Mesodermal cell (in vitro differentiated cells): Measurements from ENCODE around the gene WFDC11. TPM values are rescaled to one million over a fixed set of nuclear protein-coding genes. Genes with fewer than 3 reads are reported as not detected.
"Not testable (repeated sequence)": the region's sequence is repeated elsewhere in the genome, so short reads cannot be mapped to it uniquely, and the experiment has no call there.

Source experiments
- H3K27ac ChIP-seq: 2 replicates; pipeline ENCODE4 v1.7.0; 2013; ENCODE audit warnings: mild to moderate bottlenecking, low read depth, low read length, moderate library complexity; ENCODE audit not compliant: severe bottlenecking
- H3K36me3 ChIP-seq: 2 replicates; pipeline ENCODE4 v1.7.1; 2013; ENCODE audit warnings: mild to moderate bottlenecking, low read length, moderate library complexity; ENCODE audit not compliant: control insufficient read depth, insufficient read depth
- H3K4me1 ChIP-seq: one replicate; pipeline ENCODE4 v1.7.1; 2013; ENCODE audit warnings: mild to moderate bottlenecking, low read length; ENCODE audit not compliant: insufficient read depth, control insufficient read depth, poor library complexity, severe bottlenecking
- H3K4me3 ChIP-seq: 2 replicates; pipeline ENCODE4 v1.7.0; 2013; ENCODE audit warnings: low read length, control low read depth, mild to moderate bottlenecking; ENCODE audit not compliant: insufficient read depth, poor library complexity, severe bottlenecking; ENCODE audit errors: extremely low read depth
- H3K9me3 ChIP-seq: 2 replicates; pipeline ENCODE4 v1.7.1; 2013; ENCODE audit warnings: mild to moderate bottlenecking, low read length, moderate library complexity; ENCODE audit not compliant: control insufficient read depth
- WGBS, 2 experiments: methylation state at CpG; one replicate each; pipeline ENCODE4 v1.1.5; 2013; ENCODE audit warnings: missing lambda C conversion rate in 2 of 2; ENCODE audit not compliant: insufficient coverage in 2 of 2; 5-methylcytosine and 5-hydroxymethylcytosine counted together
- polyA plus RNA-seq, 2 experiments: library from polyadenylated mRNA; stranded (reverse); fragments of 50-300 nt; gene quantifications; one replicate each; pipeline ENCODE4 v1.2.3, GENCODE V29; 2013

WFDC11 gene
- polyA plus RNA-seq (2013, experiment 1 of 2): not detected
- polyA plus RNA-seq (2013, experiment 2 of 2): not detected

- Histone ChIP-seq H3K9me3 (no peaks in the 10 kb centered on the region), H3K27ac (no peak within 1 kb of the TSS), H3K36me3 (no peaks in the 10 kb centered on the region), H3K4me3 (no peak within 1 kb of the TSS), H3K4me1 (no peaks in the 10 kb centered on the region)
- no CpG with 5 or more reads among the region's 1 CpG for WGBS, 2 experiments
These were observed at the start of gene WFDC11 for GRCh38 chr20:45670139-45670538. Gene WFDC11 (minus strand): TSS chr20:45670239. CDS start chr20:45650600, 19,639 bp downstream.

GRCh38 chr20:45716141-45716688 is 46.2 kb upstream of the WFDC11 start:
- not testable (repeated sequence) for H3K9me3 ChIP-seq

GRCh38 chr20:45704969-45705637 is 35.1 kb upstream of the WFDC11 start, which contains the start of gene WFDC10B:
Gene WFDC10B (minus strand): TSS chr20:45705019. CDS start chr20:45685992, 19,027 bp downstream.
- Histone ChIP-seq H3K4me3 (no peak within 1 kb of the TSS), H3K36me3 (no peaks in the 10 kb centered on the region), H3K4me1 (no peaks in the 10 kb centered on the region), H3K27ac (no peak within 1 kb of the TSS), H3K9me3 (no peaks in the 10 kb centered on the region)
- 89% methylated on average over 1 of the region's 1 CpG; no CpG with 5 or more reads in 1 of the 2 experiments for WGBS, 2 experiments

More at GRCh38 chr20:45716141-45716688, 46.2 kb upstream of the WFDC11 start:
- H3K36me3 ChIP-seq, H3K4me1 ChIP-seq, H3K4me3 ChIP-seq, H3K27ac ChIP-seq: not testable (repeated sequence)

GRCh38 chr20:45701873-45702272 is 31.8 kb upstream of the WFDC11 start, which contains the start of gene WFDC13:
Gene WFDC13 (plus strand): TSS chr20:45702038. CDS start chr20:45702124, 86 bp downstream.
- Histone ChIP-seq H3K27ac (no peak within 1 kb of the TSS), H3K4me1 (no peaks in the 10 kb centered on the region), H3K9me3 (no peaks in the 10 kb centered on the region), H3K4me3 (no peak within 1 kb of the TSS), H3K36me3 (no peaks in the 10 kb centered on the region)
- WGBS, 2 experiments: 75 to 84% methylated on average over 1 to 4 of the region's 4 CpGs

- no peaks in the 10 kb centered on the region for H3K36me3 ChIP-seq
- no peak overlapping the region for H3K27ac ChIP-seq
- no peaks in the 10 kb centered on the region for H3K9me3 ChIP-seq
- no peak overlapping the region for H3K4me3 ChIP-seq
- 92 to 100% methylated on average over 2 of the region's 4 CpGs for WGBS, 2 experiments
- no peaks in the 10 kb centered on the region for H3K4me1 ChIP-seq
These were observed 31.1 kb upstream of the WFDC11 start for GRCh38 chr20:45701104-45701503.

GRCh38 chr20:45695496-45695895 is 25.5 kb upstream of the WFDC11 start:
- Histone ChIP-seq H3K4me3 (no peak overlapping the region), H3K27ac (no peak overlapping the region), H3K36me3 (no peaks in the 10 kb centered on the region), H3K4me1 (no peaks in the 10 kb centered on the region), H3K9me3 (no peaks in the 10 kb centered on the region)
- WGBS, 2 experiments: 80% methylated on average over 1 of the region's 2 CpGs; no CpG with 5 or more reads in 1 of the 2 experiments

GRCh38 chr20:45693346-45693745 is 23.3 kb upstream of the WFDC11 start:
- not testable (repeated sequence) for H3K36me3 ChIP-seq, H3K4me3 ChIP-seq, H3K9me3 ChIP-seq, H3K27ac ChIP-seq, H3K4me1 ChIP-seq
- WGBS, 2 experiments: 91 to 94% methylated on average over 11 of the region's 12 CpGs

- Histone ChIP-seq H3K4me1 (no peaks in the 10 kb centered on the region), H3K9me3 (no peaks in the 10 kb centered on the region), H3K36me3 (no peaks in the 10 kb centered on the region), H3K27ac (no peak overlapping the region), H3K4me3 (no peak overlapping the region)
- 78 to 80% methylated on average over 1 to 3 of the region's 3 CpGs for WGBS, 2 experiments
These were observed 15.9 kb upstream of the WFDC11 start for GRCh38 chr20:45685896-45686295.

- no peaks in the 10 kb centered on the region for H3K36me3 ChIP-seq
- H3K4me1 ChIP-seq: no peaks in the 10 kb centered on the region
- H3K4me3 ChIP-seq: no peak overlapping the region
- H3K27ac ChIP-seq: no peak overlapping the region
- H3K9me3 ChIP-seq: peaks cover 16% of the 10 kb centered on the region
These were observed 9.6 kb upstream of the WFDC11 start for GRCh38 chr20:45679650-45680049.

- H3K9me3 ChIP-seq: no peaks in the 10 kb centered on the region
- H3K27ac ChIP-seq: no peak overlapping the region
- H3K4me3 ChIP-seq: no peak overlapping the region
- H3K36me3 ChIP-seq: no peaks in the 10 kb centered on the region
- no peaks in the 10 kb centered on the region for H3K4me1 ChIP-seq
These were observed 2.7 kb upstream of the WFDC11 start for GRCh38 chr20:45672765-45673164.

- not testable (repeated sequence) for H3K4me3 ChIP-seq, H3K9me3 ChIP-seq, H3K27ac ChIP-seq, H3K4me1 ChIP-seq, H3K36me3 ChIP-seq
- WGBS, 2 experiments: no CpG with 5 or more reads among the region's 3 CpGs
These were observed 13.0 kb downstream of the WFDC11 start for GRCh38 chr20:45657038-45657437.
